Ectodermal cell (in vitro differentiated cells): Measurements from ENCODE around the gene POU5F1.
A peak's percentile ranks its signal among the peaks of the same experiment; 100 is the strongest.
"Not testable (repeated sequence)": the region's sequence is repeated elsewhere in the genome, so short reads cannot be mapped to it uniquely, and the experiment has no call there.

ENCODE experiments used
- H3K27ac ChIP-seq: 2 replicates; pipeline ENCODE4 v1.7.0; 2013; ENCODE audit warnings: mild to moderate bottlenecking, low read depth, low read length; ENCODE audit not compliant: insufficient read depth, poor library complexity, severe bottlenecking
- H3K27me3 ChIP-seq: 2 replicates; pipeline ENCODE4 v1.7.0; 2013; ENCODE audit warnings: mild to moderate bottlenecking, low read length; ENCODE audit not compliant: insufficient read depth, control insufficient read depth, poor library complexity, severe bottlenecking
- H3K36me3 ChIP-seq: one replicate; pipeline ENCODE4 v1.7.0; 2013; ENCODE audit warnings: low read length; ENCODE audit not compliant: control insufficient read depth, insufficient read depth
- H3K4me1 ChIP-seq: one replicate; pipeline ENCODE4 v1.7.0; 2013; ENCODE audit warnings: low read length; ENCODE audit not compliant: control insufficient read depth, insufficient read depth
- H3K4me3 ChIP-seq: 2 replicates; pipeline ENCODE4 v1.7.0; 2013; ENCODE audit warnings: low read depth, low read length, control low read depth; ENCODE audit not compliant: insufficient read depth
- H3K9me3 ChIP-seq: 2 replicates; pipeline ENCODE4 v1.7.0; 2013; ENCODE audit warnings: mild to moderate bottlenecking, low read length, moderate library complexity; ENCODE audit not compliant: control insufficient read depth
- WGBS, 2 experiments: methylation state at CpG; one replicate each; pipeline ENCODE4 v1.1.7; 2013; ENCODE audit warnings: missing lambda C conversion rate in 2 of 2; 5-methylcytosine and 5-hydroxymethylcytosine counted together

Gene POU5F1

DNA sequence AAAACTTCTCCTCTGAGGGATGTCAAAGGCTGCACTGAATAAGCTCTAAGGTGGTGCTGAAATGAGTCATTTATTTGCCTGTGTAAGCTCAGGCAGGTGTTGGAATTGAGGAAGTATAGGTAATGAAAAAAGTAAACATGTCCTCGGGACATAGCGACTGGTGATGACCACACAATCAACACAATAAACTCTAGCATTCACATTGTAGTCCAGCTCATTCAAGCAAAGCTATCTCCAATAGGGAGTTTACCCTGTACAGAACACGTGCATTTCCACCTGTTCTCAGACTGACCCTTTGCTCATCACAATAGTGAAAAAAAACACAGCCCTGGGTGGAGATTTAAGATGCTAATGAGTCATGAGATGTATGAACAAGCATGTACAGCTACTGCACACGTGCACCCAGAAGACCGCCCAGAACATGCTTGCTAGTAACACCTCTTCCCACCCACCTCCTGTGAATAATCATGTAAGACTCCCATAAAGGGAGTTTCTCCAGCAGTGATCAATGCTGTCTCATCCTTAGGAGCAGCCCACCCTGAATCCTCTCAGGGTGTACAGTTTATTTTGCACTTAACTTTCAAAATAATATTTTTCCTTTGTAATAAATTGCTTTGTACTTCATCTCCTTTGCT, 33.0 kb upstream of the POU5F1 start:
- Histone ChIP-seq H3K4me1 (no peaks in the 10 kb centered on the region), H3K4me3 (no peak overlapping the region), H3K9me3 (no peaks in the 10 kb centered on the region), H3K27ac (no peak overlapping the region), H3K27me3 (no peaks in the 10 kb centered on the region), H3K36me3 (no peaks in the 10 kb centered on the region)
- WGBS, 2 experiments, result 70 to 74% methylated on average over 5 of the region's 5 CpGs

DNA sequence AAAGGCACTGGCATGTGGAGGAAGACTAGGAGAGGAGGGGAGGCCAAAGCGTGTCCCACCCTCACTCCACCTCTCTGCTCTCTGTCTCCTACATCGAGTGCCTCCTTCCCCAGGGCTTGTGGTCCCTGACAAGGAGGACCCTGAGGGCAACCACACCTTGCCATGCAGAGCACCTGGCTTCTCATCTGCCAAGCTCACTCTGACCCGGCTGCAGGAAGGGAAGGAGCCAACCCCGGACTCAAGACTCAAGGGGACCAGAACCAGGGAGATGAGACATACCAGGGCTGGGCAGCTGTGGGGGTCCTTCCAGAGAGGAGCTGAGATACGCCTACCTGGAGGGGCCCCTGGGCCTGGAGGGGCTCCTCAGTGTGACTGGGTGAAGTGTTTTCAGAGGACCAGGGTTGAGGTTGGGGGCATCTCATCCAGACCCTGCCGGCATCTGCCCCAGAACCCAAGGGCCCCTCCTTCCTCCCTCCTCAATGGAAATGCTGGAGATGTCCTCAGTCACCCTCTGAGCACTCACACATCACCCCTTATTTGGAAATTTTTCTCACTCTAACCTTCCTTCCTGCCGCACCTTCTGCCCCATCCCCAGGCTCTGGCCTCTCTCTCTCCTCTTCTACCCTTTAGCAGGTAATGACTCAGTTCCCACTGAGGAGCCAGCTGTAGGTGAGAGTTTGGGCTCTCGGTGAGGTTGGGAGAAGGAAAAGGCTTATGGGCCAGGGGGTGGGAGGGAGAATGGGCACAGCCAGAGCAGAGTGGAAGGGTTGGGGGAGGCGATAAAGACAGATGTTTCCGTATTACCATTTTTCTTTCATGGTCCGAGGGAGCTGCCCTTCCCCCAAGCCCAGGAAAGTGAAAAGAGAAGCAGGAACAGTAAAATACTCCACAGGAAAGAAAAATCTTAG, 32.0 kb upstream of the POU5F1 start:
- 66 to 67% methylated on average over 11 of the region's 11 CpGs for WGBS, 2 experiments
- Histone ChIP-seq H3K27me3 (no peaks in the 10 kb centered on the region), H3K9me3 (no peaks in the 10 kb centered on the region), H3K36me3 (no peaks in the 10 kb centered on the region), H3K4me3 (no peak overlapping the region), H3K4me1 (no peaks in the 10 kb centered on the region), H3K27ac (no peak overlapping the region)

DNA sequence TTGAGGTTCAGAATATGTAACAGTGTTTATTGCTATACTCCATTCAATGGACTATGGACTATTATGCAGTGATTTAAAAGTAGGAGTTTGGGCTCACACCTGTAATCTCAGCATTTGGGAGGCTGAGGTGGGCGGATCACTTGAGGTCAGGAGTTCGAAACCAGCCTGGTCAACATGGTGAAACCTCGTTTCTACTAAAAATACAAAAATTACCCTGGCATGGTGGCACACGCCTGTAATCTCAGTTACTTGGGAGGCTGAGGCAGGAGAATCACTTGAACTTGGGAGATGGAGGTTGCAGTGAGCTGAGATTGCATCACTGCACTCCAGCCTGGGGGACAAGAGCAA, 28.6 kb upstream of the POU5F1 start:
- not testable (repeated sequence) for H3K9me3 ChIP-seq, H3K4me1 ChIP-seq, H3K36me3 ChIP-seq, H3K27ac ChIP-seq, H3K27me3 ChIP-seq, H3K4me3 ChIP-seq
- WGBS, 2 experiments, result 95 to 96% methylated on average over 4 of the region's 4 CpGs

DNA sequence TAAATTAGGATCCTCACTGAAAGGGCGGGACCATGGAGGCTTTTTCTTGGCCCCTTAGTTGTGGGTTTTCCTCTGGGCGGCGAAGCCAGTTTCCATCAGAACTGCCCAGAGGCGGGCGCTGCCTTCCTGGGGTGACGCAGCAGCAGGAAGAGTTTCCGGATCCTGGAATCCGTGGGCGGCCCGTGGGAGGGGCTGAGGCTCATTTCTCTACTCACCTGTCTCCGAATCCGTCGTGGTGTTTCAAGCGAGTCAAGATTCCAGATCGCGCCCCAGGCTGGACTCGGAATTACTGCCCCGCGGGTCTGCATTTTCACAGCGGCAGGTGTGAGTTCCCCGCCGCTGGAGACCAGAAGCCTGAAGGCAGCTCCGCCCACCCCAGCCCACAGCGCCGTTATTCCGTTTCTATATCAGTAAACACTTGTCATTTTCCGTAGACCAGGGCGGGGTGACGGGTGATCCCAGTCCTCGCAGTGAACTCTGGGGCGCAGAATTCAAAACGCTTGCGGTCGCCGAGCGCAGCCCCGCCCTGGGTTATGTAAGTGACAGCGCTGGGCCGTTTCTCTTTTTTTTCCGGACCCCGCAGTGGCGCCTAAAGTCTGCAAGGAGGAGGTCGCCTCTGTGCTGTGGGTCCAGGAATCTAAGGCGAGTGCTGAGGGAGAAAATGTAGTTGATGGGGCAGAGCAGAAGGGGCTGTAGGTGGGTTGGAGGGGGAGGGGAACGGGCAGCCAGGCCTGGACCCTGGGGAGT, 27.2 kb upstream of the POU5F1 start:
- 2% methylated on average over 45 of the region's 45 CpGs for WGBS, 2 experiments
- H3K9me3 ChIP-seq, result no peaks in the 10 kb centered on the region
- H3K27ac ChIP-seq, result no peak overlapping the region

DNA sequence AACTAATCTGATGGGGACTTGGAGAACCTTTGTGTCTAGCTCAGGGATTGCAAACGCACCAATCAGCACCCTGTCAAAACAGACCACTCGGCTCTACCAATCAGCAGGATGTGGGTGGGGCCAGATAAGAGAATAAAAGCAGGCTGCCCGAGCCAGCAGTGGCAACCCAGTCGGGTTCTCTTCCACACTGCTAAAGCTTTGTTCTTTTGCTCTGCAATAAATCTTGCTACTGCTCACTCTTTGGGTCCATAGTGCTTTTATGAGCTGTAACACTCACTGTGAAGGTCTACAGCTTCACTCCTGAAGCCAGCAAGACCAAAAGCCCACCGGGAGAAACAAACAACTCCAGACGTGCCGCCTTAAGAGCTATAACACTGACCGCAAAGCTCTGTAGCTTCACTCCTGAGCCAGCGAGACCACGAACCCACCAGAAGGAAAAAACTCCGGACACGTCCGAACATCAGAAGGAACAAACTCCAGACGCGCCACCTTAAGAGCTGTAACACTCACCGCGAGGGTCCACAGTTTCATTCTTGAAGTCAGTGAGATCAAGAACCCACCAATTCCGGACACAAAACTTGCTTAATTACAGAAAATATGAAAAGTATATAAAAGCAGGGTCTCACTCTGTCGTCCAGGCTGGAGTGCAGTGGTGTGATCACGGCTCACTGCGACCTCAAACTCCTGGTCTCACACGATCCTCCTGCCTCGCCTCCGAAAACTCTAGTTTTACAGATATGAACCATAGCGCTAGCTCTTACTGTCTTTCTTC, 26.0 kb upstream of the POU5F1 start:
- H3K9me3 ChIP-seq, H3K4me1 ChIP-seq, H3K27me3 ChIP-seq, H3K4me3 ChIP-seq, H3K27ac ChIP-seq, H3K36me3 ChIP-seq: not testable (repeated sequence)
- WGBS, 2 experiments, result 91 to 92% methylated on average over 25 of the region's 25 CpGs

More for the DNA sequence above, 27.2 kb upstream of the POU5F1 start:
- Histone ChIP-seq H3K27me3 (no peaks in the 10 kb centered on the region), H3K36me3 (no peaks in the 10 kb centered on the region), H3K4me3 (peak overlapping the region; percentile 53), H3K4me1 (no peaks in the 10 kb centered on the region)

DNA sequence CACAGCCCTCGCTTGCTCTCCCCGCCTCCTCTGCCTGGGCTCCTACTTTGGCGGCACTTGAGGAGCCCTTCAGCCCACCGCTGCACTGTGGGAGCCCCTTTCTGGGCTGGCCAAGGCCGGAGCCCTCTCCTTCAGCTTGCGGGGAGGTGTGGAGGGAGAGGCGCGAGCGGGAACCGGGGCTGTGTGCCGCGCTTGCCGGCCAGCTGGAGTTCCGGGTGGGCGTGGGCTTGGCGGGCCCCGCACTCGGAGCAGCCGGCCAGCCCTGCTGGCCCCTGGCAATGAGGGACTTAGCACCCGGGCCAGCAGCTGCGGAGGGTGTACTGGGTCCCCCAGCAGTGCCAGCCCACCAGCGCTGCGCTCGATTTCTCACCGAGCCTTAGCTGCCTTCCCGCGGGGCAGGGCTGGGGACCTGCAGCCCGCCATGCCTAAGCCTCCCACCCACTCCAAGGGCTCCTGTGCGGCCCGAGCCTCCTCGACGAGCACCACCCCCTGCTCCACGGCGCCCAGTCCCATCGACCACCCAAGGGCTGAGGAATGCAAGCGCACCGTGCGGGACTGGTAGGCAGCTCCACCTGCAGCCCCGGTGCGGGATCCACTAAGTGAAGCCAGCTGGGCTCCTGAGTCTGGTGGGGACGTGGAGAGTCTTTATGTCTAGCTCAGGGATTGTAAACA, 25.0 kb upstream of the POU5F1 start:
- not testable (repeated sequence) for H3K9me3 ChIP-seq, H3K36me3 ChIP-seq, H3K27ac ChIP-seq, H3K4me3 ChIP-seq, H3K27me3 ChIP-seq, H3K4me1 ChIP-seq
- 95 to 97% methylated on average over 41 of the region's 41 CpGs for WGBS, 2 experiments

DNA sequence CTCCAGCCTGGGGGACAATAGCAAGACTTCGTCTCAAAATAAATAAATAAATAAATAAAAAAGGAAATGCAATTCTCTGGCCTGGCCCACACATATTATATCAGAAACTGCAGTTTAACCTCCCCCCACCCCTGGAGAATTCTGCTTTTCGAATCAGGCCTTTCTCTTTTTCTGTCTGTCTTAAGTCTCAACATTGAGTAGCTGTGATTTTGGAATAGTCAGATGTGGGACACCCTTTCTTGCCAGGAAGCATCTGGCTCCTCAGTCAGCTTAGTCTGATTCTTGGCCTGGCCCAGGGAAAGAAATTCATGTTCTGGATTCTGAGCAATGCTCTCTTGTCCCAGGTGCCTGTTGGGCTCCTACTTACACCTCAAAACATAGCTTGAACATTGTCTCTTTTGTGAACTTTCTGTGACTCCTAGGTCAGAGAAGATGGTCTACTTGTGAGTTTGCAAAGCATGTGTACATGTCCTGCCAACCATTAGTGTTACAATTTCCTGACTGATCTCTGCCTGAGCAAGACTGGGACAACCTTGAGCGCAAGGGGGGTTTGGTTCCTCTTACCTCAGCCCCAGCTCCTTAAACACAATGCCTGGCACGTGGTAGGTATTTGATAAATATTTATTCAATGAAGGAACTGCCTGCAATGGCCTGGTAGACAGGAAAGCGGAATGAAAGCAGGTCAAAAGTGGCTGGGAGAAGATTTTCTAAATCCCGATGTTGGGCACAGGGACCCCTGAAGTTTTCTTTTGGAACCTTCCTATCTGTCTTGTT, 23.8 kb upstream of the POU5F1 start:
- no peaks in the 10 kb centered on the region for H3K9me3 ChIP-seq
- H3K4me1 ChIP-seq, result no peaks in the 10 kb centered on the region
- H3K36me3 ChIP-seq, result no peaks in the 10 kb centered on the region
- 87 to 88% methylated on average over 6 of the region's 6 CpGs for WGBS, 2 experiments
- no peak overlapping the region for H3K27ac ChIP-seq
- no peaks in the 10 kb centered on the region for H3K27me3 ChIP-seq
- no peak overlapping the region for H3K4me3 ChIP-seq

DNA sequence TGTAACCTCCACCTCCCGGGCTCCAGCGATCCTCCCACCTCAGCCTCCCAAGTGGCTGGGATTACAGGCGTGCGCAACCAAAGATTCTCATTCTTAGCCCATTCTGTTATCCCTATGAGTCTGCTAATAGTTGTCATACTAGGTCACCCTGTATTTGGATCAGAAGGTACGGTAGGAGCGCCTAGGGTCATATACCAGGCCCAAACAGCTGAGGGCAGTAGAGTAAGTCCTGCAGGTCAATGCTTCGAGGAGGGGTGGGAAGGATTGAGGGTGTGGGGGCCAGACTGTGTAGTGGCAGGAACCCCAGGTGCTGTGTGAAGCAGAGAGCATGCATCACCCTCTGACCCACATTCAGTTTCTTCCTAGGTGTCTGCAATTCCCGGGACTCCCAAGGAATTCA, 22.7 kb upstream of the POU5F1 start:
- no peaks in the 10 kb centered on the region for H3K9me3 ChIP-seq
- no peaks in the 10 kb centered on the region for H3K27me3 ChIP-seq
- no peak overlapping the region for H3K27ac ChIP-seq
- H3K36me3 ChIP-seq, result no peaks in the 10 kb centered on the region
- 83 to 85% methylated on average over 8 of the region's 8 CpGs for WGBS, 2 experiments
- H3K4me1 ChIP-seq, result no peaks in the 10 kb centered on the region
- no peak overlapping the region for H3K4me3 ChIP-seq

DNA sequence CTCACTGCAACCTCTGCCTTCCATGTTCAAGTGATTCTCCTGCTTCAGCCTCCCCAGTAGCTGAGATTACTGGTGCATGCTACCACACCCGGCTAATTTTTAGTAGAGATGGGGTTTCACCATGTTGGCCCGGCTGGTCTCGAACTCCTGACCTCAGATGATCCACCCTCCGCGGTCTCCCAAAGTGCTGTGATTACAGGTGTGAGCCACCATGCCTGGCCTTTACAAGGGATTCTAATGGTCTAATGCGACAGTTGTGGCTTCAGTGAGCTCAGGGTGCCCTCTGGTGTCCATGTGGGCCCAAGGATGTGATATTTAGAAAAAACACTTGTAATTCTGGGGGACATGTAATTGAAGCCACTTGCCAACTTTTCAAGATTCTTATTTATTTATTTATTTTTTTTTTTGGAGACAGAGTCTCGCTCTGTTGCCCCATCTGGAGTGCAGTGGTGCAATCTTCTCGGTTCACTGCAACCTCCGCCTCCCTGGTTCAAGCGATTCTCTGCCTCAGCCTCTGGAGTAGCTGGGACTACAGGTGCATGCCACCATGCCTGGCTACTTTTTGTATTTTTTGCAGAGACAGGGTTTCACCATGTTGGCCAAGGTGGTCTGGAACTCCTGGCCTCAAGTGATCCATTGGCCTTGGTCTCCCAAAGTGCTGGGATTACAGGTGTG, 22.1 kb upstream of the POU5F1 start:
- H3K27me3 ChIP-seq, H3K4me1 ChIP-seq, H3K9me3 ChIP-seq, H3K36me3 ChIP-seq, H3K27ac ChIP-seq, H3K4me3 ChIP-seq: not testable (repeated sequence)
- 67 to 69% methylated on average over 10 of the region's 10 CpGs for WGBS, 2 experiments
